ENCODE data around the gene CACNA1C.

Gene CACNA1C

GRCh38 chr12:2304223-2304622 is 251.4 kb downstream of the CACNA1C start:
- no peaks in the 10 kb centered on the region for H3K27me3 Mint-ChIP-seq
- no peak overlapping the region for H3K4me3 Mint-ChIP-seq
- no peaks in the 10 kb centered on the region for H3K9me3 Mint-ChIP-seq (ENCODE audit: low read depth)
- no peak overlapping the region for H3K27ac Mint-ChIP-seq
- H3K4me1 Mint-ChIP-seq (ENCODE audit: low read depth) = peaks cover 8% of the 10 kb centered on the region
- H3K36me3 Mint-ChIP-seq = no peaks in the 10 kb centered on the region

- Mint-ChIP-seq H3K9me3 (ENCODE audit: low read depth) (no peaks in the 10 kb centered on the region), H3K4me3 (no peak overlapping the region), H3K4me1 (ENCODE audit: low read depth) (no peaks in the 10 kb centered on the region), H3K36me3 (no peaks in the 10 kb centered on the region), H3K27me3 (no peaks in the 10 kb centered on the region), H3K27ac (no peak overlapping the region)
Measured at GRCh38 chr12:2306012-2306411, 253.2 kb downstream of the CACNA1C start.

GRCh38 chr12:2306735-2307134 is 253.9 kb downstream of the CACNA1C start:
- no peaks in the 10 kb centered on the region for H3K36me3 Mint-ChIP-seq
- no peak overlapping the region for H3K4me3 Mint-ChIP-seq
- no peak overlapping the region for H3K27ac Mint-ChIP-seq
- H3K27me3 Mint-ChIP-seq = no peaks in the 10 kb centered on the region
- no peaks in the 10 kb centered on the region for H3K4me1 Mint-ChIP-seq (ENCODE audit: low read depth)
- H3K9me3 Mint-ChIP-seq (ENCODE audit: low read depth) = no peaks in the 10 kb centered on the region

GRCh38 chr12:2307550-2307949 is 254.8 kb downstream of the CACNA1C start:
- Mint-ChIP-seq H3K36me3 (no peaks in the 10 kb centered on the region), H3K9me3 (ENCODE audit: low read depth) (no peaks in the 10 kb centered on the region), H3K4me1 (ENCODE audit: low read depth) (no peaks in the 10 kb centered on the region), H3K4me3 (no peak overlapping the region), H3K27me3 (no peaks in the 10 kb centered on the region), H3K27ac (no peak overlapping the region)

- H3K27ac Mint-ChIP-seq = no peak overlapping the region
- no peaks in the 10 kb centered on the region for H3K36me3 Mint-ChIP-seq
- no peak overlapping the region for H3K4me3 Mint-ChIP-seq
- no peaks in the 10 kb centered on the region for H3K27me3 Mint-ChIP-seq
- no peaks in the 10 kb centered on the region for H3K4me1 Mint-ChIP-seq (ENCODE audit: low read depth)
- no peaks in the 10 kb centered on the region for H3K9me3 Mint-ChIP-seq (ENCODE audit: low read depth)
Measured at GRCh38 chr12:2309647-2310046, 256.9 kb downstream of the CACNA1C start.

- Mint-ChIP-seq H3K9me3 (ENCODE audit: low read depth) (no peaks in the 10 kb centered on the region), H3K36me3 (no peaks in the 10 kb centered on the region), H3K4me3 (no peak overlapping the region), H3K27me3 (no peaks in the 10 kb centered on the region), H3K4me1 (ENCODE audit: low read depth) (no peaks in the 10 kb centered on the region), H3K27ac (no peak overlapping the region)
Measured at GRCh38 chr12:2311020-2311778, 258.4 kb downstream of the CACNA1C start.

- H3K27me3 Mint-ChIP-seq = no peaks in the 10 kb centered on the region
- no peaks in the 10 kb centered on the region for H3K9me3 Mint-ChIP-seq (ENCODE audit: low read depth)
- H3K4me1 Mint-ChIP-seq (ENCODE audit: low read depth) = no peaks in the 10 kb centered on the region
- no peak overlapping the region for H3K4me3 Mint-ChIP-seq
- no peaks in the 10 kb centered on the region for H3K36me3 Mint-ChIP-seq
- H3K27ac Mint-ChIP-seq = no peak overlapping the region
Measured at GRCh38 chr12:2312175-2312574, 259.4 kb downstream of the CACNA1C start.

GRCh38 chr12:2312770-2313169 is 260.0 kb downstream of the CACNA1C start:
- Mint-ChIP-seq H3K27ac (no peak overlapping the region), H3K27me3 (no peaks in the 10 kb centered on the region)

GRCh38 chr12:2314492-2314891 is 261.7 kb downstream of the CACNA1C start:
- Mint-ChIP-seq H3K4me1 (ENCODE audit: low read depth) (no peaks in the 10 kb centered on the region), H3K27me3 (no peaks in the 10 kb centered on the region), H3K27ac (no peak overlapping the region), H3K4me3 (no peak overlapping the region), H3K9me3 (ENCODE audit: low read depth) (no peaks in the 10 kb centered on the region), H3K36me3 (no peaks in the 10 kb centered on the region)

More at GRCh38 chr12:2312770-2313169, 260.0 kb downstream of the CACNA1C start:
- Mint-ChIP-seq H3K4me3 (no peak overlapping the region), H3K4me1 (ENCODE audit: low read depth) (no peaks in the 10 kb centered on the region), H3K9me3 (ENCODE audit: low read depth) (no peaks in the 10 kb centered on the region), H3K36me3 (no peaks in the 10 kb centered on the region)

- Mint-ChIP-seq H3K27me3 (peaks cover 5% of the 10 kb centered on the region), H3K36me3 (no peaks in the 10 kb centered on the region), H3K27ac (no peak overlapping the region), H3K4me3 (no peak overlapping the region), H3K4me1 (ENCODE audit: low read depth) (no peaks in the 10 kb centered on the region), H3K9me3 (ENCODE audit: low read depth) (no peaks in the 10 kb centered on the region)
Measured at GRCh38 chr12:2317772-2318171, 265.0 kb downstream of the CACNA1C start.

- H3K36me3 Mint-ChIP-seq = no peaks in the 10 kb centered on the region
- no peaks in the 10 kb centered on the region for H3K9me3 Mint-ChIP-seq (ENCODE audit: low read depth)
- no peaks in the 10 kb centered on the region for H3K4me1 Mint-ChIP-seq (ENCODE audit: low read depth)
- H3K4me3 Mint-ChIP-seq = no peak overlapping the region
- H3K27ac Mint-ChIP-seq = no peak overlapping the region
- peaks cover 5% of the 10 kb centered on the region for H3K27me3 Mint-ChIP-seq
Measured at GRCh38 chr12:2318286-2318685, 265.5 kb downstream of the CACNA1C start.

- no peaks in the 10 kb centered on the region for H3K4me1 Mint-ChIP-seq (ENCODE audit: low read depth)
- H3K4me3 Mint-ChIP-seq = no peak overlapping the region
- H3K9me3 Mint-ChIP-seq (ENCODE audit: low read depth) = no peaks in the 10 kb centered on the region
- H3K27ac Mint-ChIP-seq = no peak overlapping the region
- peaks cover 5% of the 10 kb centered on the region for H3K27me3 Mint-ChIP-seq
- H3K36me3 Mint-ChIP-seq = no peaks in the 10 kb centered on the region
Measured at GRCh38 chr12:2319136-2319535, 266.3 kb downstream of the CACNA1C start.

GRCh38 chr12:2319737-2320506 is 267.1 kb downstream of the CACNA1C start:
- Mint-ChIP-seq H3K27me3 (peaks cover 5% of the 10 kb centered on the region), H3K36me3 (no peaks in the 10 kb centered on the region), H3K4me1 (ENCODE audit: low read depth) (no peaks in the 10 kb centered on the region), H3K9me3 (ENCODE audit: low read depth) (no peaks in the 10 kb centered on the region), H3K4me3 (no peak overlapping the region), H3K27ac (no peak overlapping the region)

- Mint-ChIP-seq H3K27ac (no peak overlapping the region), H3K4me1 (ENCODE audit: low read depth) (no peaks in the 10 kb centered on the region), H3K4me3 (no peak overlapping the region), H3K9me3 (ENCODE audit: low read depth) (no peaks in the 10 kb centered on the region), H3K36me3 (no peaks in the 10 kb centered on the region), H3K27me3 (peaks cover 5% of the 10 kb centered on the region)
Measured at GRCh38 chr12:2320841-2321240, 268.1 kb downstream of the CACNA1C start.

GRCh38 chr12:2322554-2323120 is 269.9 kb downstream of the CACNA1C start:
- no peak overlapping the region for H3K4me3 Mint-ChIP-seq
- H3K4me1 Mint-ChIP-seq (ENCODE audit: low read depth) = no peaks in the 10 kb centered on the region
- H3K9me3 Mint-ChIP-seq (ENCODE audit: low read depth) = no peaks in the 10 kb centered on the region
- no peak overlapping the region for H3K27ac Mint-ChIP-seq
- no peaks in the 10 kb centered on the region for H3K36me3 Mint-ChIP-seq
- peaks cover 5% of the 10 kb centered on the region for H3K27me3 Mint-ChIP-seq

Measured in activated naive CD8-positive, alpha-beta T cell (primary cell).